GM04504 (cell line): ENCODE data around the gene CDKAL1.
"Not testable (repeated sequence)": the region's sequence is repeated elsewhere in the genome, so short reads cannot be mapped to it uniquely, and the experiment has no call there.

ENCODE experiments used
- DNase-seq: peaks from one replicate; pipeline ENCODE4 v3.0.0-alpha.2; 2012; ENCODE audit warnings: low read depth

CDKAL1 gene

DNA sequence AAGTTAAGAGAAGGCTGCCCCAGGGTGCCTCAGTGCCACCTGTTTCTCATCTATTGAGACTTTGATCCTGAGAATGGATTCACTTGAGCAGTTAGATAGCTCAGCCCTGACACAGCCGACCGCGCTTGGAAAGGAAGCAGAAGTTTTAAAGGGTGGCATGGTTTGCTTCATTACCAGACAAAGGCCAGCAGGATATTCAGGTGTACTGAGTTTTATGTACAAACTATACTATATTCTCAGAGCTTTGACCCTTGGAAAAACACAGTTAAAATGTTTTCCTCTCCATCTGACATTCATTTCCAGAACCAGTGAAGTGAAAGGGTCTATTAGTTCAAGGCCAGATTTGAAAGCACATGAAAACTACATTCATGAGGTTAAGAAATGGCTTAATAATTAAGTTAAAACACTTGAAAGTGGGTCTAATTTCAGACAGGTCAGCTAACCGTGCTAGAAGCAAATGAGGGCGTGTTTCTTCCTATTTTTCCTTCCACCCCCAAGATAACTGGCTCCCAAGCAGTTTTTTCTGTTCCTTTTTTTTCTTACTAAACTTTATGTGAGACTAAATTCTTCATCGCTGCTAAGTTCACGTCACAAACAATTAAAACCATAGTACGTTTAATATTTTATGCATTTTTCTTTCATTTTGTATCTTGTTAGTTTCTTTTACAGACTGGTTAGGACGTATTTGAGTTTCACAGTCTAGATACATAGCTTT is 674.0 kb downstream of the CDKAL1 start:
- DNase-seq, result no peak

GRCh38 chr6:21208796-21209186 is 674.5 kb downstream of the CDKAL1 start:
- no peak for DNase-seq

DNA sequence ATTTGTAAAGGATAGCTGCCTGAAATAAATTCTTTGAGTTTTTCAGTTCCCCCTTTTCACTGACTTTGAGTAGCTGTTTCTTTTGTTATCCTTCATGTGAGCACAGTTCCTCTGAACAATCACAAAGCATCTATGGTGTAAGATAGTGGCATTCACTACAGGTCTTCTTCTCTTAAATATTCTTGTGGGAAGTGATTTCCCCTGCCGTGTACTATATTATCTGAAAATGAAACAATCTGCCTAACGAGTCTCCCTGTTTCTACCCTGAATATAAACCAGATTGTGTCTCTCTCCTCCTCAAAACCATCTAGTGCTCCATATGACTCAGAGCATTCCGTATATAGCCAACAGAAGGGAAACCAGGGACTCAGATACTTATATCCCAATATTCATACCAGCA is 679.2 kb downstream of the CDKAL1 start:
- DNase-seq, result no peak

DNA sequence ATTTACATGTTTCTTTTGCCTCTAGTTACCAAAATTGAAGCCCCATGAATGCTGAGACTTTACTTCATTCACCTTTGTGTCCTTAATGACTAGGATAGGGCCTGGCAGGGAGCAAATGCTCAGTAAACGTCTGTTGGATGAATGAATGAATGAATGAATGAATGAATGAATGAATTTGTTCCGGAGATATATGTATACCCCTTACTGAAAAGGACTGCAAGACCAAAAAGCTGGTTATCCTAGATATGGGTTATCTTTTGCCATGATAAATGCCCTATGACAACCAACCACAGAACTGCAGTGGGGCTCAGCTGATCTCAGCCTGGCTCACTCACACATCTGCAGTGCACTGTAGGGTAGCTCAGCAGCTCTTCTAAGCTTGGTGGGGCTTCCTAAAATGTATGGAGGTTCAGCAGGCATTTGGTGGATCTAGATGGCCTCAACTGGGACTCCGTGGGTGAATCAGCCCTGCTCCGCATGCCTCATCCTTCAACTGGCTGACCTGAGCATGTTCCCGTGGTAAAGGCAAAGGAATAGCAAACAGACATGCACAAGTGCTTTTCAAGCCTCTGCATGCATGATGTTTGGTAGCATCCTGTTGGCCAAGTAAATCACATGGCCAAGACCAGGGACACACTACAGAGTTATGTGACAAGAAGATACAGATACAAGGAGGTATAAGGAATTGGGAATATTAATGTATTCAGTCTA is 680.6 kb downstream of the CDKAL1 start:
- DNase-seq, result no peak

DNA sequence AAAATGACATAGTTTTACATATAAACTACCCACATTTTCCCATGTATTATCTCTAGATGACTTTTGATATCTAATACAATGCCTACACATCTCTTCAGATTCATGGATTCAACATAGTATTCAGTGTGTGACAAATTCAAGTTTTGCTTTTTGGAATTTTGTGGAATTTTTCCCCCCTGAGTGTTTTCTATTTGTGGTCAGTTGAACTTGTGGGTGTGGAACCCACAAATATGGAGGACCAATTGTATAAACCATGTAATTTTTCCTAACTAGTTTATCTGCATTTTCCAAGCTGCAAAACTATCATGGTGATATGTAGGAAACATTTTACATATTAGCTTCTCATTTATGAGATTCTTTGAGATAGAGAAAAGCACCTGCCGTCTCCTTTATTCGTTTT is 685.0 kb downstream of the CDKAL1 start:
- DNase-seq, result no peak

DNA sequence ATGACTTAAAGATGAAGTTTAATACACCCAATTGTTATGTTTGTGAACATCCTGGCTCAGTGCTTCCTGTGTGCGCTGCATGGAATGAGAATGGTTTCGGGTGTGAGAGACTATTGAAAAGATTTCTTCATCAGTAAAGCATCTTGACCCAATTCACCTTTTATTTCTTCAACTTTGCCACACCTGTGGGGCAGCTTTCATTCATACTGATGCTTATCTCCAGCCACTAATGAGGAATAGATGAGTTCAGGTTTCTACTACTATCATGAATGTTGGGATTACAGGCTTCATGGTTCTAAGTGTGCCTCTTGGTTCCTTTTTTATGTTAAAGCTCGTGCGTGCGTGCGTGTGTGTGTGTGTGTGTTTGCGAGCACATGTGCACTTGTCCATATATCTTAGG is 685.6 kb downstream of the CDKAL1 start:
- no peak for DNase-seq

- DNase-seq, result no peak
These were observed 686.2 kb downstream of the CDKAL1 start for GRCh38 chr6:21220271-21220987.

DNA sequence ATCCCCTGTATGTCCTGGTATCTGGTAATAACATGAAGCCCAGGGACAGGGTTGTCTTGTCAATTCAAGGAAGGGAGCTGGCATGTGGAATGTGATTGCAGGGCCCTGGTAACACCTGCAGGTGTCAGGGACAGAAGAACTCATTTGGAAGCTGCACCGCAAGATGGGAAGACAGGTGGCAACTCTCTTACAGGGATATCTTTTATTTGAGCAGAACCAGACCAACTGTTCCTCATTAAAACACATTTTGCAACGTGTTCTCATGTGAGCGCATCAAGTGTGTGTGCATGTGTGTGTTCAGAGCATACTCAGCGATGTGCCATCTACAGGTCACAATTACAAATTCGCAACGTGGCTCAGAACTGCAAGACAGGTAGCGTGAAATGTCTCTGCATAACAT is 688.4 kb downstream of the CDKAL1 start:
- DNase-seq, result no peak

- DNase-seq, result no peak
These were observed 691.7 kb downstream of the CDKAL1 start for GRCh38 chr6:21225912-21226311.

GRCh38 chr6:21227486-21227885 is 693.2 kb downstream of the CDKAL1 start:
- no peak for DNase-seq

- no peak for DNase-seq
These were observed 694.2 kb downstream of the CDKAL1 start for GRCh38 chr6:21228411-21228810.

DNA sequence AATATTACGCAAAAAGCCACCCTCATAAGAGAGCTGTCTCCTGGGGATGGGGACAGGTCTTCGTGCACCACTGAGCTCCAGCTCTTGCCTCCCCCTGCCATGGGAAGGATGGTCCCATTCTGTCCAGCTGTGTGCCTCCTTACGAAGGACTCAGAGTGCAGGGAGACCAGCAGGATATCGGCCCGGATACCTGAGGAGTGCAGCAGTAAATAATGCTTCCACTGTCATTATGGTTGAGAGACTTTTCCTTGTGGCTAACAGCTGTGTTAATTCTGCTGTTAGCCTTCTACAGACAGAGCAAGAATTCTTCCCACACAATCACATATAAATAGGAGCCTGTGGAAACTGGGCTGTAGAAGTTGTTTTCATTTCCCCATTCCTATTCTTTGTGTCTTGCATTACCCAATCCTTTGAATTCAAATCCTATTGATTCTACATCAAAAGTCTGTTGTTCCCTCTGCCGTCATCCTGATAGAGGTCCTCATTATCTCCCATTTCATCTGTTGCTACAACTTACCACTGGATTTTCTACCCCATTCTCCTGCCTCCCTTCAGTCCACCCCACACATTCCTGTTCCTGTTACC is 694.7 kb downstream of the CDKAL1 start:
- DNase-seq, result no peak

GRCh38 chr6:21230536-21230935 is 696.3 kb downstream of the CDKAL1 start:
- no peak for DNase-seq

GRCh38 chr6:21235162-21235561 is 700.9 kb downstream of the CDKAL1 start:
- no peak for DNase-seq

GRCh38 chr6:21238208-21238607 is 704.0 kb downstream of the CDKAL1 start:
- no peak for DNase-seq

GRCh38 chr6:21240709-21241108 is 706.5 kb downstream of the CDKAL1 start:
- no peak for DNase-seq

- no peak for DNase-seq
These were observed 707.2 kb downstream of the CDKAL1 start for GRCh38 chr6:21241231-21242130.

GRCh38 chr6:21244897-21245470 is 710.7 kb downstream of the CDKAL1 start:
- no peak for DNase-seq

GRCh38 chr6:21245488-21245887 is 711.2 kb downstream of the CDKAL1 start:
- no peak for DNase-seq

- no peak for DNase-seq
These were observed 711.8 kb downstream of the CDKAL1 start for GRCh38 chr6:21246075-21246474.

GRCh38 chr6:21254460-21254859 is 720.2 kb downstream of the CDKAL1 start:
- not testable (repeated sequence) for DNase-seq
